ENCODE data around the gene EXTL2. TPM values are rescaled to one million over a fixed set of nuclear protein-coding genes. Genes with fewer than 3 reads are reported as not detected.

The EXTL2 gene
- total and polyA plus RNA-seq, 8 donors, result 13.5 to 108 (median 89.9) TPM

DNA sequence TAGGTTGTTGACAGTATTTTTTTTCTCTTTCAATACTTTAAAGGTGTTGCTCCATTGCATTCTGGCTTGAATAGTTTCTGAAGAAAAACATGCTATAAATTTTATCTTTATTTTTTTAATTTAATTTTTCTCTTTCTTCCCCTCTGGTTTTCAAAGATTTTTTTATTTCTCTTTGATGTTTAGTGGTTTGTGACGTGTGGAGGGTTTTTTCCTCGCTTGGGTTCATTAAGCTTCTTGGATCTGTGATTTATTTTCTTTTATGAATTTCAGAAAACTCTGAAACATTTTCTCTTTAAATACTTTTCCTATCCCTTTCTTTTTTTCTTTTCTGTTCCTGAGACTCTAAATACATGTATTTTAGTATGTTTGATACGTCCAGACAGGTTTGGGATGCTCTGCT is 10.5 kb upstream of the EXTL2 start:
- intact Hi-C loops (cut with DNase I), result no loop called here

DNA sequence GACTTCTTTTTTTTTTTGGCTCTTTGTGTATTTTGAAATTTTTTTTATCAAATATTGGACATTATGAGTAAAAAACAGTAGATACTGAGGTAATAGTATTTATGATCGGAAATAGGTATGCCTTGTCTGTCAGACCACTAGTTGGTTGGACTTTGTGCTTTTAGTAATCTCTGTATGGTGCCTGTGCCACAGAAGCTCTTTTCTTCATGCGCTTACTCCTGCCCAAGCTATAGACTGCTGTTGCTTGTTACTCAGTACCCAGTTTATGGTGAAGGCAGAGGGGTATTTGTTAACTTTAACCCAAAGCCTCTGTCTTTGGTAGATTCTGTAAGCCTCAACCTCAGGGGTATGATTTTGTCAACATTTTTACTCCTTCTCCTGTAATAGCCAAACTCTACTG is 9.9 kb upstream of the EXTL2 start:
- Histone ChIP-seq H3K36me3 (peaks cover 0 to 53% of the 10 kb centered on the region in 2 donors), H3K9me3 (no peaks in the 10 kb centered on the region), H3K27ac (no peak overlapping the region), H3K4me1 (peaks cover 0 to 8% of the 10 kb centered on the region in 2 donors), H3K4me3 (no peak overlapping the region), H3K27me3 (no peaks in the 10 kb centered on the region)
- no peak for TF ChIP-seq CTCF (IDR thresholded peaks at IDR 0.05)
- ATAC-seq, result no peak
- DNase-seq, result no peak
- intact Hi-C loops (cut with DNase I), result no loop called here

More for the DNA sequence above, 10.5 kb upstream of the EXTL2 start:
- TF ChIP-seq CTCF (IDR thresholded peaks at IDR 0.05), result no peak
- H3K9me3 ChIP-seq, result no peaks in the 10 kb centered on the region
- H3K27ac ChIP-seq, result no peak overlapping the region
- ATAC-seq (no peak), DNase-seq (no peak)
- H3K27me3 ChIP-seq, result no peaks in the 10 kb centered on the region
- no peak overlapping the region for H3K4me3 ChIP-seq
- H3K4me1 ChIP-seq, result peaks cover 0 to 8% of the 10 kb centered on the region in 2 donors
- peaks cover 0 to 52% of the 10 kb centered on the region in 2 donors for H3K36me3 ChIP-seq

- intact Hi-C loops (cut with DNase I), result no loop called here
Observed at GRCh38 chr1:100903777-100904176, 9.1 kb upstream of the EXTL2 start.

DNA sequence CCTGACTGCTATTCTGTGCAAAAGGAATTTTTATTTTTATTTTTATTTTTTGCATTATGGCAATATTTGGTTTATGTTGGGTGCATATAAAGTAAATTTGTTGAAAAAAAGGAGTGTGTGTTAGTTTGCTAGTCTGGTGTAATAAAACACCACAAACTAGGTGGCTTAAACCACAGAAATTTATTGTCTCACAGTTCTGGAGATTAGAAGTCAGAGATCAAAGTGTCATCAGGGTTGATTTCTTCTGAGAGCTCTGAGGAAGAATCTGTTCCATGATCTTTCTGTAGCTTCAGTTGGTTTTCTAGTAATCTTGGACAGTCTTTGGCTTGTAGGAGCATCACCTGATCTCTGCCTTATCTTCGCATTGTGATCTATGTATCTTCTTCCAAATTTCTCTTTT is 7.7 kb upstream of the EXTL2 start:
- Histone ChIP-seq H3K4me3 (no peak overlapping the region), H3K9me3 (no peaks in the 10 kb centered on the region), H3K27ac (no peak overlapping the region), H3K36me3 (peaks cover 0 to 48% of the 10 kb centered on the region in 2 donors), H3K4me1 (peaks cover 2 to 24% of the 10 kb centered on the region in 2 donors), H3K27me3 (no peaks in the 10 kb centered on the region)
- DNase-seq (no peak), ATAC-seq (no peak)
- intact Hi-C loops (cut with DNase I), result no loop called here
- TF ChIP-seq CTCF (IDR thresholded peaks at IDR 0.05), result no peak

More at GRCh38 chr1:100903777-100904176, 9.1 kb upstream of the EXTL2 start:
- Histone ChIP-seq H3K36me3 (peaks cover 0 to 59% of the 10 kb centered on the region in 2 donors), H3K27ac (no peak overlapping the region), H3K27me3 (no peaks in the 10 kb centered on the region), H3K9me3 (no peaks in the 10 kb centered on the region), H3K4me1 (peaks cover 0 to 10% of the 10 kb centered on the region in 2 donors), H3K4me3 (no peak overlapping the region)
- ATAC-seq (no peak), DNase-seq (no peak)
- TF ChIP-seq CTCF (IDR thresholded peaks at IDR 0.05), result no peak

DNA sequence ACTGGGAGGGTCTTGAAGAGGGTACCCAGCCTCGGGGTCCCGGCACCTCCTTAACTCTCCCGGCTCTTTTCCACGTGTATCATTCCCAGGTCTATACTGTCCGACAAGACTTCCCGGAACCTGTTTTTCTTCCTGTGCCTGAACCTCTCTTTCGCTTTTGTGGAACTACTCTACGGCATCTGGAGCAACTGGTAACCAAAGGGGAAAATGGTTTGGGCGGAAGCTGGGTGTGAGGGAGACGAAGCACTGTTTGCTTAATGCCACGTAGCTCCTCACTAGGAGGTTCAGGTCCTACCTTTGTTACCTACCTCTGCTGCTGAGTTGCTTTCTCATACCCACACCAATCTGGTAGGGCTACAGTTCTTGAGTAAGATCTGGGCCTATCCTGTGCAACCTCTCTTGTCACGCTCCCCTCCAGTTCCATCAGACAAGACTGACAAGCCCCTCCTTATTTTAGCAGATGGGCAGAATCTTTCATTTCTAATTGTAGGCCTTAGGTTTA is 1.9 kb upstream of the EXTL2 start:
- Histone ChIP-seq H3K27me3 (no peaks in the 10 kb centered on the region), H3K4me3 (peak overlapping the region; percentile 69 to 79), H3K4me1 (peaks cover 8 to 38% of the 10 kb centered on the region in 2 donors), H3K36me3 (peaks cover 0 to 24% of the 10 kb centered on the region in 2 donors), H3K9me3 (no peaks in the 10 kb centered on the region), H3K27ac (peak overlapping the region; percentile 93 to 96)
- intact Hi-C loops (cut with DNase I), result no loop called here
- DNase-seq, result peak in 2 of 4 donors; percentile 22 to 34
- peak; percentile 23 for ATAC-seq
- no peak for TF ChIP-seq CTCF (IDR thresholded peaks at IDR 0.05)
